22Rv1 (cell line): ENCODE results near the gene ABCA4.

Experiments
- ZFX ChIP-seq: fragments of 450-650 bp; IDR thresholded peaks from 2 replicates; pipeline ENCODE4 v1.6.1; 2017; ENCODE audit warnings: antibody characterized with exemption, borderline replicate concordance
- TF ChIP-seq, protein P1 (sequence below): fragments of 450-650 bp; IDR thresholded peaks from 2 replicates; pipeline ENCODE4 v1.5.1; 2017; ENCODE audit warnings: mild to moderate bottlenecking

DNA sequence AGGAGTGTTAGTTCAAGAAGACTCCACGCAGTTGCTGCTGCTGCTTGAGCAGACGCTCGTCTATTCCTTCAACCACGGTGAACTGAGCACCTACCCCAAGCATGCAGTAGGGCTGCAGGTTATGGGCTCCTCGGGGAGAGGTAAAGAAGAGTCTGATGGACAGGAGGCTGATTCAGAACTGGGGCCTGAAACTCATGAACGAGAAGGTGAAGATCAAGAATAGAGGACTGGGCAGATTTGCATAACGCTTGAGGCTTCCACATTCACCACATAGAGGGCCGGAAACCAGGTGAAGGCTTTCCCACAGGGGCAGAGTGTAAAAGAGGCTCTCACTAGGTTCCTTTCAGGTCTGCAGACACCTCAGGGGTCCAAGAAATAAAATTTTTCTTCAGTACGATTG is 9.1 kb downstream of the ABCA4 start:
- TF ChIP-seq, protein P1, sequence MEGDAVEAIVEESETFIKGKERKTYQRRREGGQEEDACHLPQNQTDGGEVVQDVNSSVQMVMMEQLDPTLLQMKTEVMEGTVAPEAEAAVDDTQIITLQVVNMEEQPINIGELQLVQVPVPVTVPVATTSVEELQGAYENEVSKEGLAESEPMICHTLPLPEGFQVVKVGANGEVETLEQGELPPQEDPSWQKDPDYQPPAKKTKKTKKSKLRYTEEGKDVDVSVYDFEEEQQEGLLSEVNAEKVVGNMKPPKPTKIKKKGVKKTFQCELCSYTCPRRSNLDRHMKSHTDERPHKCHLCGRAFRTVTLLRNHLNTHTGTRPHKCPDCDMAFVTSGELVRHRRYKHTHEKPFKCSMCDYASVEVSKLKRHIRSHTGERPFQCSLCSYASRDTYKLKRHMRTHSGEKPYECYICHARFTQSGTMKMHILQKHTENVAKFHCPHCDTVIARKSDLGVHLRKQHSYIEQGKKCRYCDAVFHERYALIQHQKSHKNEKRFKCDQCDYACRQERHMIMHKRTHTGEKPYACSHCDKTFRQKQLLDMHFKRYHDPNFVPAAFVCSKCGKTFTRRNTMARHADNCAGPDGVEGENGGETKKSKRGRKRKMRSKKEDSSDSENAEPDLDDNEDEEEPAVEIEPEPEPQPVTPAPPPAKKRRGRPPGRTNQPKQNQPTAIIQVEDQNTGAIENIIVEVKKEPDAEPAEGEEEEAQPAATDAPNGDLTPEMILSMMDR = no peak
- TF ChIP-seq ZFX = no peak
